ENCODE data around the gene ALDH1A2.

DNA sequence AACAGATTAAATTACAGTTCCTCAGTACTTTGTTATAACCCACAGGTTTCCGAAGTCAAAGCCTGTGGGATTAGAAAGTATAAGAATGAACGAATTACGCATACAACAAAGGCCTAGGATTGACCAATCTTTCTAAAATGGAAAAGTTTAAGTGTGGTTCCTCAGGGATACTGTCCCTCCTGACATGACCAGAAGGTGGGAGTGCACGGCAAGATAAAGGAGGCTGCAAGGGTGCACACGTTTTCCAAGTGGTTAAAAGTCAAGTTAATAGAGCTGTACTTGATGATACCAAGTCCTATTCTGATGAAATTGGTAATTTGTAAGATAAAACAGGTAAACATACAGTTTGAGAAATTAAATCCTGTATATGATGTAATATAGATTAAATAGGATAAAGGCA lies 96.2 kb downstream of the ALDH1A2 start:
- TF ChIP-seq, protein P1, sequence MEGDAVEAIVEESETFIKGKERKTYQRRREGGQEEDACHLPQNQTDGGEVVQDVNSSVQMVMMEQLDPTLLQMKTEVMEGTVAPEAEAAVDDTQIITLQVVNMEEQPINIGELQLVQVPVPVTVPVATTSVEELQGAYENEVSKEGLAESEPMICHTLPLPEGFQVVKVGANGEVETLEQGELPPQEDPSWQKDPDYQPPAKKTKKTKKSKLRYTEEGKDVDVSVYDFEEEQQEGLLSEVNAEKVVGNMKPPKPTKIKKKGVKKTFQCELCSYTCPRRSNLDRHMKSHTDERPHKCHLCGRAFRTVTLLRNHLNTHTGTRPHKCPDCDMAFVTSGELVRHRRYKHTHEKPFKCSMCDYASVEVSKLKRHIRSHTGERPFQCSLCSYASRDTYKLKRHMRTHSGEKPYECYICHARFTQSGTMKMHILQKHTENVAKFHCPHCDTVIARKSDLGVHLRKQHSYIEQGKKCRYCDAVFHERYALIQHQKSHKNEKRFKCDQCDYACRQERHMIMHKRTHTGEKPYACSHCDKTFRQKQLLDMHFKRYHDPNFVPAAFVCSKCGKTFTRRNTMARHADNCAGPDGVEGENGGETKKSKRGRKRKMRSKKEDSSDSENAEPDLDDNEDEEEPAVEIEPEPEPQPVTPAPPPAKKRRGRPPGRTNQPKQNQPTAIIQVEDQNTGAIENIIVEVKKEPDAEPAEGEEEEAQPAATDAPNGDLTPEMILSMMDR (tag by site-specific recombination; IDR thresholded peaks at IDR 0.05), result peak; percentile 54; the same call in 1 of the 2 replicates
- TF ChIP-seq, protein P2, sequence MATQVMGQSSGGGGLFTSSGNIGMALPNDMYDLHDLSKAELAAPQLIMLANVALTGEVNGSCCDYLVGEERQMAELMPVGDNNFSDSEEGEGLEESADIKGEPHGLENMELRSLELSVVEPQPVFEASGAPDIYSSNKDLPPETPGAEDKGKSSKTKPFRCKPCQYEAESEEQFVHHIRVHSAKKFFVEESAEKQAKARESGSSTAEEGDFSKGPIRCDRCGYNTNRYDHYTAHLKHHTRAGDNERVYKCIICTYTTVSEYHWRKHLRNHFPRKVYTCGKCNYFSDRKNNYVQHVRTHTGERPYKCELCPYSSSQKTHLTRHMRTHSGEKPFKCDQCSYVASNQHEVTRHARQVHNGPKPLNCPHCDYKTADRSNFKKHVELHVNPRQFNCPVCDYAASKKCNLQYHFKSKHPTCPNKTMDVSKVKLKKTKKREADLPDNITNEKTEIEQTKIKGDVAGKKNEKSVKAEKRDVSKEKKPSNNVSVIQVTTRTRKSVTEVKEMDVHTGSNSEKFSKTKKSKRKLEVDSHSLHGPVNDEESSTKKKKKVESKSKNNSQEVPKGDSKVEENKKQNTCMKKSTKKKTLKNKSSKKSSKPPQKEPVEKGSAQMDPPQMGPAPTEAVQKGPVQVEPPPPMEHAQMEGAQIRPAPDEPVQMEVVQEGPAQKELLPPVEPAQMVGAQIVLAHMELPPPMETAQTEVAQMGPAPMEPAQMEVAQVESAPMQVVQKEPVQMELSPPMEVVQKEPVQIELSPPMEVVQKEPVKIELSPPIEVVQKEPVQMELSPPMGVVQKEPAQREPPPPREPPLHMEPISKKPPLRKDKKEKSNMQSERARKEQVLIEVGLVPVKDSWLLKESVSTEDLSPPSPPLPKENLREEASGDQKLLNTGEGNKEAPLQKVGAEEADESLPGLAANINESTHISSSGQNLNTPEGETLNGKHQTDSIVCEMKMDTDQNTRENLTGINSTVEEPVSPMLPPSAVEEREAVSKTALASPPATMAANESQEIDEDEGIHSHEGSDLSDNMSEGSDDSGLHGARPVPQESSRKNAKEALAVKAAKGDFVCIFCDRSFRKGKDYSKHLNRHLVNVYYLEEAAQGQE (tag by site-specific recombination; IDR thresholded peaks at IDR 0.05), result no peak
- TF ChIP-seq ZBTB7A (tag by site-specific recombination; IDR thresholded peaks at IDR 0.05; ENCODE audit: low read depth) (no peak), IKZF3 (tag by site-specific recombination; IDR thresholded peaks at IDR 0.05) (no peak), ZNF747 (tag by site-specific recombination; IDR thresholded peaks at IDR 0.05) (no peak), KLF8 (tag by site-specific recombination; IDR thresholded peaks at IDR 0.05) (no peak)
